SK-N-SH (cell line): Measurements from ENCODE around the gene BBS9.

Source experiments
- CTCF ChIP-seq: fragments of 200-600 bp; sonication (generic); IDR thresholded peaks from 2 replicates; pipeline ENCODE4 v1.6.1; 2017; ENCODE audit warnings: antibody characterized with exemption, mild to moderate bottlenecking, moderate library complexity
- EP300 ChIP-seq, 2 experiments: IDR thresholded peaks; 2 replicates each; pipeline versions ENCODE4 v1.4.0 to v1.6.1; 2012; ENCODE audit warnings: borderline replicate concordance in 1 of 2, low read depth in 1 of 2, low read length in 1 of 2
- EZH2phosphoT487 ChIP-seq: fragments of 200-600 bp; sonication (generic); IDR thresholded peaks from 2 replicates; pipeline ENCODE4 v1.6.1; 2017; ENCODE audit warnings: low read depth, mixed run types, mild to moderate bottlenecking, antibody characterized with exemption, moderate library complexity, borderline replicate concordance
- GABPA ChIP-seq: IDR thresholded peaks from 2 replicates; pipeline ENCODE4 v1.4.0; 2012; ENCODE audit warnings: low read depth, mild to moderate bottlenecking
- MAX ChIP-seq: IDR thresholded peaks from 2 replicates; pipeline ENCODE4 v1.4.0; 2012; ENCODE audit warnings: low read depth
- RAD21 ChIP-seq: IDR thresholded peaks from 2 replicates; pipeline ENCODE4 v1.6.1; 2012; ENCODE audit warnings: mild to moderate bottlenecking, low read length
- RFX5 ChIP-seq: IDR thresholded peaks from 2 replicates; pipeline ENCODE4 v1.6.1; 2012; ENCODE audit warnings: mild to moderate bottlenecking, improper control_type of control experiment, low read length
- TAF1 ChIP-seq: IDR thresholded peaks from 2 replicates; pipeline ENCODE4 v1.6.1; 2012; ENCODE audit warnings: low read depth, mild to moderate bottlenecking, low read length, moderate library complexity, borderline replicate concordance
- YY1 ChIP-seq: IDR thresholded peaks from 2 replicates; pipeline ENCODE4 v1.4.0; 2012; ENCODE audit warnings: low read depth, mild to moderate bottlenecking
- TF ChIP-seq, protein P1 (sequence below): IDR thresholded peaks from 2 replicates; pipeline ENCODE4 v1.6.1; 2012; ENCODE audit warnings: mild to moderate bottlenecking, low read depth, low read length, moderate library complexity

DNA sequence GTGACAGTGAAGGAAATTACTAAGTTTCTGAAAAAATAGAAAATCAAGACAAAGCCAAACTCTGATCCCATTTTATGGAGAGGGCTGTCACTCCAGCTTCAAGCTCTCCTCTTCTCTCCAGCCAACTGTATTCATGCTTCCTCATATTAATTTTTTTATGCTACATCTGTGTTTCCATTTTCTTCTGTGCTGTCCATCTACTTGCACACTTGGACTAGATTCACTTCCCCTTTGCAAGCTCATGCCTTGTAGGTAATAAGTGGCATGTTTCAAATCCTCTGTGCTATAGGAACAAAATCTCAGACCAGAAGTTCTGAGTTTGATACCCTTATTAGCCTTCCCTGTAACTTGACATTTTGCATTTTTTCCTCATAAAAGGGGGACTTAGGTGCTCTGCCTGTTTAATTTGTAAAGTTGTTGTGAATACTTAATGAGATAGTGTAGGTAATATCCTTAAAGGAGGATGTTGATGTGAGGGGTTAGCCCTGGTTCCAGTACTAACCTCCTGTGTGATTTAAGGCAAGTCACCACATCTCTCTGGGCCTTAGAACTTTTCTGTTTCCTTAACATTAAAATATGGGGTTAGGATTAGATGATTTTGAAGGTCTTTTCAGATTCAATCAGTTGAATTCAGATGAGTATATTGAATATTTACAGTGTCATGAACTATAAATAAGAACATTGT, 358.8 kb downstream of the BBS9 start:
- TF ChIP-seq CTCF, result no peak
- TF ChIP-seq RFX5, result no peak
- no peak for TF ChIP-seq GABPA
- TF ChIP-seq EP300 (IDR thresholded peaks at IDR 0.05; ENCODE audit: borderline replicate concordance in 1 of 2, low read depth in 1 of 2, low read length in 1 of 2), result no peak
- TF ChIP-seq, protein P1, sequence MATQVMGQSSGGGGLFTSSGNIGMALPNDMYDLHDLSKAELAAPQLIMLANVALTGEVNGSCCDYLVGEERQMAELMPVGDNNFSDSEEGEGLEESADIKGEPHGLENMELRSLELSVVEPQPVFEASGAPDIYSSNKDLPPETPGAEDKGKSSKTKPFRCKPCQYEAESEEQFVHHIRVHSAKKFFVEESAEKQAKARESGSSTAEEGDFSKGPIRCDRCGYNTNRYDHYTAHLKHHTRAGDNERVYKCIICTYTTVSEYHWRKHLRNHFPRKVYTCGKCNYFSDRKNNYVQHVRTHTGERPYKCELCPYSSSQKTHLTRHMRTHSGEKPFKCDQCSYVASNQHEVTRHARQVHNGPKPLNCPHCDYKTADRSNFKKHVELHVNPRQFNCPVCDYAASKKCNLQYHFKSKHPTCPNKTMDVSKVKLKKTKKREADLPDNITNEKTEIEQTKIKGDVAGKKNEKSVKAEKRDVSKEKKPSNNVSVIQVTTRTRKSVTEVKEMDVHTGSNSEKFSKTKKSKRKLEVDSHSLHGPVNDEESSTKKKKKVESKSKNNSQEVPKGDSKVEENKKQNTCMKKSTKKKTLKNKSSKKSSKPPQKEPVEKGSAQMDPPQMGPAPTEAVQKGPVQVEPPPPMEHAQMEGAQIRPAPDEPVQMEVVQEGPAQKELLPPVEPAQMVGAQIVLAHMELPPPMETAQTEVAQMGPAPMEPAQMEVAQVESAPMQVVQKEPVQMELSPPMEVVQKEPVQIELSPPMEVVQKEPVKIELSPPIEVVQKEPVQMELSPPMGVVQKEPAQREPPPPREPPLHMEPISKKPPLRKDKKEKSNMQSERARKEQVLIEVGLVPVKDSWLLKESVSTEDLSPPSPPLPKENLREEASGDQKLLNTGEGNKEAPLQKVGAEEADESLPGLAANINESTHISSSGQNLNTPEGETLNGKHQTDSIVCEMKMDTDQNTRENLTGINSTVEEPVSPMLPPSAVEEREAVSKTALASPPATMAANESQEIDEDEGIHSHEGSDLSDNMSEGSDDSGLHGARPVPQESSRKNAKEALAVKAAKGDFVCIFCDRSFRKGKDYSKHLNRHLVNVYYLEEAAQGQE, result no peak
- no peak for TF ChIP-seq RAD21
- no peak for TF ChIP-seq EZH2phosphoT487
- no peak for TF ChIP-seq MAX
- no peak for TF ChIP-seq TAF1
- no peak for TF ChIP-seq YY1
